ENCODE results near the gene CDC27.
A peak's percentile ranks its signal among the peaks of the same experiment; 100 is the strongest.
"Not testable (repeated sequence)": the region's sequence is repeated elsewhere in the genome, so short reads cannot be mapped to it uniquely, and the experiment has no call there.

The CDC27 gene

GRCh38 chr17:47126835-47127234 lies 62.3 kb downstream of the CDC27 start:
- DNase-seq = not testable (repeated sequence)

- DNase-seq = not testable (repeated sequence)
These were observed 65.8 kb downstream of the CDC27 start for GRCh38 chr17:47123262-47123661.

- peak; percentile 77 for DNase-seq
These were observed 68.5 kb downstream of the CDC27 start for GRCh38 chr17:47120521-47121095.

- DNase-seq = peak; percentile 75
These were observed 69.2 kb downstream of the CDC27 start for GRCh38 chr17:47119746-47120520.

- no peak for DNase-seq
These were observed 71.7 kb downstream of the CDC27 start for GRCh38 chr17:47117386-47117785.

- no peak for DNase-seq
These were observed 83.0 kb downstream of the CDC27 start for GRCh38 chr17:47106130-47106529.

GRCh38 chr17:47105246-47105645 lies 83.8 kb downstream of the CDC27 start:
- DNase-seq = not testable (repeated sequence)

GRCh38 chr17:47102914-47103313 lies 86.2 kb downstream of the CDC27 start:
- DNase-seq = no peak

GRCh38 chr17:47099987-47100711 lies 88.9 kb downstream of the CDC27 start:
- peak; percentile 89 for DNase-seq

GRCh38 chr17:47099451-47099986 lies 89.6 kb downstream of the CDC27 start:
- no peak for DNase-seq

- DNase-seq = no peak
These were observed 92.8 kb downstream of the CDC27 start for GRCh38 chr17:47096343-47096742.

- DNase-seq = no peak
These were observed 93.8 kb downstream of the CDC27 start for GRCh38 chr17:47095268-47095667.

GRCh38 chr17:47087093-47087492 lies 102.0 kb downstream of the CDC27 start:
- no peak for DNase-seq

- DNase-seq = no peak
These were observed 103.4 kb downstream of the CDC27 start for GRCh38 chr17:47085736-47086135.

GRCh38 chr17:47078801-47079200 lies 110.3 kb downstream of the CDC27 start:
- DNase-seq = no peak

GRCh38 chr17:47077576-47077975 lies 111.5 kb downstream of the CDC27 start:
- no peak for DNase-seq

GRCh38 chr17:47076171-47076570 lies 112.9 kb downstream of the CDC27 start:
- peak; percentile 43 for DNase-seq

GRCh38 chr17:47074361-47074760 lies 114.7 kb downstream of the CDC27 start:
- DNase-seq = not testable (repeated sequence)

GRCh38 chr17:47073629-47074028 lies 115.5 kb downstream of the CDC27 start:
- DNase-seq = not testable (repeated sequence)

GRCh38 chr17:47072886-47073285 lies 116.2 kb downstream of the CDC27 start:
- DNase-seq = peak; percentile 31

GRCh38 chr17:47071171-47071570 lies 117.9 kb downstream of the CDC27 start:
- not testable (repeated sequence) for DNase-seq

- DNase-seq = peak; percentile 41
These were observed 118.8 kb downstream of the CDC27 start for GRCh38 chr17:47070266-47070665.

Data from fibroblast of skin of right quadriceps (primary cell).